Prostate gland (tissue), 2 donors: ENCODE measurements around the gene USP40.

Experiments used
- POLR2A ChIP-seq: fragments of 450-650 bp; IDR thresholded peaks from one replicate; pipeline ENCODE4 v1.6.1; 2016; ENCODE audit warnings: antibody characterized with exemption, mild to moderate bottlenecking
- POLR2AphosphoS5 ChIP-seq: sonication (generic); formaldehyde crosslinking; IDR thresholded peaks from one replicate; pipeline ENCODE4 v1.6.1; 2017; ENCODE audit warnings: antibody characterized with exemption
- TF ChIP-seq, protein P1 (sequence below), 4 experiments: fragments of 200-600 bp in 2 of 4; fragments of 450-650 bp in 2 of 4; sonication (generic) in 2 of 4; IDR thresholded peaks; 1 replicate in 3 of 4; 2 replicates in 1 of 4; pipeline ENCODE4 v1.5.1; 2016 to 2019; ENCODE audit warnings: antibody characterized with exemption in 4 of 4, mild to moderate bottlenecking in 2 of 4, moderate library complexity in 2 of 4

- TF ChIP-seq POLR2A (no peak), POLR2AphosphoS5 (no peak)
- TF ChIP-seq, protein P1, sequence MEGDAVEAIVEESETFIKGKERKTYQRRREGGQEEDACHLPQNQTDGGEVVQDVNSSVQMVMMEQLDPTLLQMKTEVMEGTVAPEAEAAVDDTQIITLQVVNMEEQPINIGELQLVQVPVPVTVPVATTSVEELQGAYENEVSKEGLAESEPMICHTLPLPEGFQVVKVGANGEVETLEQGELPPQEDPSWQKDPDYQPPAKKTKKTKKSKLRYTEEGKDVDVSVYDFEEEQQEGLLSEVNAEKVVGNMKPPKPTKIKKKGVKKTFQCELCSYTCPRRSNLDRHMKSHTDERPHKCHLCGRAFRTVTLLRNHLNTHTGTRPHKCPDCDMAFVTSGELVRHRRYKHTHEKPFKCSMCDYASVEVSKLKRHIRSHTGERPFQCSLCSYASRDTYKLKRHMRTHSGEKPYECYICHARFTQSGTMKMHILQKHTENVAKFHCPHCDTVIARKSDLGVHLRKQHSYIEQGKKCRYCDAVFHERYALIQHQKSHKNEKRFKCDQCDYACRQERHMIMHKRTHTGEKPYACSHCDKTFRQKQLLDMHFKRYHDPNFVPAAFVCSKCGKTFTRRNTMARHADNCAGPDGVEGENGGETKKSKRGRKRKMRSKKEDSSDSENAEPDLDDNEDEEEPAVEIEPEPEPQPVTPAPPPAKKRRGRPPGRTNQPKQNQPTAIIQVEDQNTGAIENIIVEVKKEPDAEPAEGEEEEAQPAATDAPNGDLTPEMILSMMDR (IDR thresholded peaks at IDR 0.05), result no peak
Observed at GRCh38 chr2:233584210-233584609, 17.6 kb upstream of the USP40 start.
